CD4-positive, alpha-beta T cell (primary cell): Measurements from ENCODE around the gene MYL11. TPM values are rescaled to one million over a fixed set of nuclear protein-coding genes. Genes with fewer than 3 reads are reported as not detected.

ENCODE experiments used
- ATAC-seq: fragments of 200-7000 bp; cut with Tn5 transposase; one replicate; pipeline ENCODE4 v1.10.0; 2022; ENCODE audit warnings: mild to moderate bottlenecking; ENCODE audit not compliant: poor library complexity
- CTCF ChIA-PET: fragments of 350-600 bp; sonication (Branson Sonifier 250); formaldehyde crosslinking; loops from one replicate; lab custom pipeline; 2021; ENCODE audit warnings: antibody characterized with exemption, inconsistent platforms; lab: Charles Lee
- POLR2A ChIA-PET: fragments of 350-600 bp; sonication (Branson Sonifier 250); formaldehyde crosslinking; loops from one replicate; lab custom pipeline; 2021; ENCODE audit warnings: antibody characterized with exemption, inconsistent platforms; lab: Charles Lee
- DNase-seq, 14 experiments: peaks; one replicate each; pipeline ENCODE4 v3.0.0-alpha.2; 2013 to 2020; ENCODE audit warnings: mixed read lengths in 2 of 14
- H3K27ac ChIP-seq, 2 donors: one replicate each; pipeline versions ENCODE4 v1.5.1 to v1.7.0; 2013; ENCODE audit warnings: low read length in 2 of 2, low read depth in 1 of 2, mild to moderate bottlenecking in 1 of 2
- H3K27me3 ChIP-seq, 2 experiments: 1 replicate in 1 of 2; 2 replicates in 1 of 2; pipeline versions ENCODE4 v1.6.1 to v1.7.0; 2013; ENCODE audit warnings: low read length in 2 of 2, control low read depth in 1 of 2, mild to moderate bottlenecking in 1 of 2, moderate library complexity in 1 of 2; ENCODE audit not compliant: insufficient read depth in 2 of 2, control insufficient read depth in 1 of 2
- H3K36me3 ChIP-seq: one replicate; pipeline ENCODE4 v1.6.1; 2013; ENCODE audit warnings: low read length, control low read depth; ENCODE audit not compliant: insufficient read depth
- H3K4me1 ChIP-seq: one replicate; pipeline ENCODE4 v1.6.1; 2013; ENCODE audit warnings: low read length, control low read depth; ENCODE audit not compliant: insufficient read depth
- H3K4me3 ChIP-seq: one replicate; pipeline ENCODE4 v1.5.1; 2013; ENCODE audit warnings: mild to moderate bottlenecking, low read length, moderate library complexity
- H3K9me3 ChIP-seq, 2 experiments: 1 replicate in 1 of 2; 2 replicates in 1 of 2; pipeline versions ENCODE4 v1.6.1 to v1.7.0; 2013; ENCODE audit warnings: low read length in 2 of 2, mild to moderate bottlenecking in 2 of 2, control low read depth in 1 of 2, moderate library complexity in 1 of 2; ENCODE audit not compliant: control insufficient read depth in 1 of 2, insufficient read depth in 1 of 2
- H3K27ac Mint-ChIP-seq: one replicate; pipeline ENCODE4 v1.8.0; 2020; ENCODE audit warnings: mixed read lengths
- H3K27me3 Mint-ChIP-seq: one replicate; pipeline ENCODE4 v1.8.0; 2021; ENCODE audit warnings: mixed read lengths
- H3K36me3 Mint-ChIP-seq: one replicate; pipeline ENCODE4 v1.8.0; 2021; ENCODE audit warnings: low read depth, mixed read lengths
- H3K4me1 Mint-ChIP-seq: one replicate; pipeline ENCODE4 v1.8.0; 2021; ENCODE audit warnings: low read depth, mixed read lengths
- H3K4me3 Mint-ChIP-seq: one replicate; pipeline ENCODE4 v1.8.0; 2020; ENCODE audit warnings: mild to moderate bottlenecking, mixed read lengths
- H3K9me3 Mint-ChIP-seq: one replicate; pipeline ENCODE4 v1.8.0; 2020; ENCODE audit warnings: mixed read lengths
- intact Hi-C, 2 experiments: fragments of 100-400 bp; cut with DNase I in 1 of 2; cut with micrococcal nuclease in 1 of 2; formaldehyde crosslinking; loops; one replicate each; pipeline versions ENCODE4 v1.15.1 to v1.9.0; 2023 to 2025; cut with DNase I, micrococcal nuclease
- total RNA-seq, 174 experiments: library from RNA in 2 of 174; stranded (reverse) in 2 of 174; gene quantifications; one replicate each; pipeline ENCODE4 v1.2.3 and lab custom pipeline; 2021 to 2026
- TF ChIP-seq, protein P1 (sequence below): fragments of 200-600 bp; IDR thresholded peaks from one replicate; pipeline ENCODE4 v1.8.0; 2022; ENCODE audit warnings: antibody characterized with exemption, mild to moderate bottlenecking

The MYL11 gene
- total RNA-seq, 2 experiments from 2014 or later: 0.95 to 2.4 TPM

DNA sequence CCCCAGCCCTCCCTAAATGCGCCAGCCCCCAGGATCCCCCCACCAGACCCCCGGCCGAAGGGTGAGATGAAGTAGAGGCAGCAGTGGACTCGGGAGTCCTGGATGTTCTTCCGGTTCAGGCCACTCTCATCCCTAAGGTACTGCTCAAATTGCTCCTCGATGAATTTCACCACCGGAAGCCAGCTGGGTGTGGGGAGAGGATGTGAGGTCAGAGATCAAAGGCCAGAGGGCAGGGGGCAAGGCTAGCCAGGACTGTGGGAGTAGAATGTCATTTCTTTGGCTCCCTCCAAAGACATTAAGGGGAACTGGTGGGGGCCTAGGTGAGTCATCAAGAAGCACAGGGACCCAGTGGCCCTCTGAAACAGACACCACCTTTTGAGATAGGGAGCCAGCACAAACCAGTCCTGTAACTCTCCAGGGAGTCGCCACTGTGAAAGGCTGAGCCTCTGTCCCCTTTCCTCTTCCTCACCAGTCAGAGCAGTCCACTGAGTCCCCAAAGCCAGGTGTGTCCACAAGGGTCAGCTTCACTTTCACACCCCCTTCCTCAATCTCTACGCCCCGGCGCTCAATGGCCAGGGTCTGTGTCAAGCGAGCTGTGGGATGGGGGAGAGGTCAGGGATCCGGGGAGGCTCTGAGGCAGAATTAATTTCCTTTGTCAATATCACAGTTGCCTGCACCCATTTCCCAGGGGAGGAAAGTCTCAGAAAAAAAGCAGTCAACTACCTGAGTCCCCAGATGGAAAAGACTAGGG, 6.9 kb downstream of the MYL11 start:
- no peaks in the 10 kb centered on the region for H3K9me3 ChIP-seq
- H3K27ac ChIP-seq: peak overlapping the region; percentile 89 to 100
- TF ChIP-seq, protein P1, sequence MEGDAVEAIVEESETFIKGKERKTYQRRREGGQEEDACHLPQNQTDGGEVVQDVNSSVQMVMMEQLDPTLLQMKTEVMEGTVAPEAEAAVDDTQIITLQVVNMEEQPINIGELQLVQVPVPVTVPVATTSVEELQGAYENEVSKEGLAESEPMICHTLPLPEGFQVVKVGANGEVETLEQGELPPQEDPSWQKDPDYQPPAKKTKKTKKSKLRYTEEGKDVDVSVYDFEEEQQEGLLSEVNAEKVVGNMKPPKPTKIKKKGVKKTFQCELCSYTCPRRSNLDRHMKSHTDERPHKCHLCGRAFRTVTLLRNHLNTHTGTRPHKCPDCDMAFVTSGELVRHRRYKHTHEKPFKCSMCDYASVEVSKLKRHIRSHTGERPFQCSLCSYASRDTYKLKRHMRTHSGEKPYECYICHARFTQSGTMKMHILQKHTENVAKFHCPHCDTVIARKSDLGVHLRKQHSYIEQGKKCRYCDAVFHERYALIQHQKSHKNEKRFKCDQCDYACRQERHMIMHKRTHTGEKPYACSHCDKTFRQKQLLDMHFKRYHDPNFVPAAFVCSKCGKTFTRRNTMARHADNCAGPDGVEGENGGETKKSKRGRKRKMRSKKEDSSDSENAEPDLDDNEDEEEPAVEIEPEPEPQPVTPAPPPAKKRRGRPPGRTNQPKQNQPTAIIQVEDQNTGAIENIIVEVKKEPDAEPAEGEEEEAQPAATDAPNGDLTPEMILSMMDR: no peak
- H3K27me3 Mint-ChIP-seq: no peaks in the 10 kb centered on the region
- peak in 4 of 14 experiments; percentile 36 to 61 (median 57) for DNase-seq
- peaks cover 78% of the 10 kb centered on the region for H3K4me1 ChIP-seq
- peak overlapping the region; percentile 99 for H3K4me3 Mint-ChIP-seq
- peak overlapping the region; percentile 100 for H3K27ac Mint-ChIP-seq
- peaks cover 15% of the 10 kb centered on the region for H3K36me3 ChIP-seq
- no peak for ATAC-seq
- H3K27me3 ChIP-seq: no peaks in the 10 kb centered on the region
- peaks cover 64% of the 10 kb centered on the region for H3K4me1 Mint-ChIP-seq
- intact Hi-C loops: loop anchor here in 1 of 2 experiments (1.0 kb wide), 1 partner anchor 28 kb away; no protein-coding TSS in a partner anchor
- CTCF ChIA-PET: interaction anchor here (0.8 to 3.4 kb wide), 4 partner anchors 12 to 176 kb away, joined by 3 to 20 read pairs (median 4); no protein-coding TSS in a partner anchor
- peak overlapping the region; percentile 81 for H3K4me3 ChIP-seq
- POLR2A ChIA-PET: interaction anchor here (1.2 to 7.3 kb wide), 10 partner anchors 12 to 197 kb away, joined by 5 to 153 read pairs (median 19); partner anchors contain the start of genes CORO1A, DCTPP1, TBC1D10B and ZNF48
- H3K9me3 Mint-ChIP-seq: no peaks in the 10 kb centered on the region
- H3K36me3 Mint-ChIP-seq: peaks cover 41% of the 10 kb centered on the region

DNA sequence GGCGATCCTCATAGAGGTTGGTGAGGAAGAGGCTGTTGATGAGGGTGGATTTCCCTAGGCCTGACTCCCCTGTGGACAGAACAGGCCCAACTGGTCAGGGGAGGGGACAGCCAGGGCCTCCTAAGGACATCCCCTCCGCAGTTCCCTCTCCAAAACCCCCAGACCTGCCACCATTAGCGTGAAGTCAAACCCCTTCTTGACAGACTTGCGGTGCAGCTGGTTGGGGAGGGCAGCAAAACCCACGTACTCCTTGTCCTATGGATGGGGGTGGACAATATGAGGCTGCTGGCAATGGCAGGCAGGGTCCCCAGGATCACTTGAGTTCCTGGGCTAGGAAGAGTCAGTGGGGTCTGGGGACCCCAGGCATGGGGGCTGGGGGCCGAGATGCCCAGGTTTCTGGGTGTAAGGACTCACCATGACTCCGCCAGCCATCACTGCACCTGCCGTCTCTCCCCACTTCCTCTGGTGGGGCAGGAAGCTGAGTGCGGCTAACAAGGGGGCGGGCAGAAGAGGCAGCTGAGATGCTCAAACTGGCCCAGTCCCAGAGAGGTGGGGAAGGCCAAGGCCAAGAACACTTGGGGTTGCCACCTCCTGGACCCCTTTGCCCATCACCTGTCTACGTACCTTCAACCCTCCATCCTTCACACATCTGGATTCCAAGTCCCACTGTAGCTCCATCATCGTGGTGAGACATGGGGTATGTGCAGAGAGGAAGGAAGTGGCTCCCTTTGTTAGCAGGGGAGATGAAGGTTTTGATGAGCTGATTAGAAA, 7.7 kb downstream of the MYL11 start, which contains the start of gene SEPTIN1:
Gene SEPTIN1, minus strand, starts transcription at position 451 of the 771 bp plus-strand sequence. Its CDS starts 19 bp downstream, at position 432.
- ChIA-PET POLR2A (interaction anchor here (0.8 to 7.3 kb wide), 26 partner anchors 12 to 574 kb away, joined by 3 to 153 read pairs (median 6); partner anchors contain the start of genes ALDOA, CD2BP2, CORO1A and DCTPP1), CTCF (interaction anchor here (0.8 to 3.4 kb wide), 10 partner anchors 9 to 175 kb away, joined by 3 to 20 read pairs (median 3); partner anchors contain the start of genes DCTPP1, TBC1D10B and ZNF48)
- TF ChIP-seq, protein P1: no peak
- peaks cover 15% of the 10 kb centered on the region for H3K36me3 ChIP-seq
- Mint-ChIP-seq H3K36me3 (peaks cover 41% of the 10 kb centered on the region), H3K27ac (peak within 1 kb of the TSS; percentile 100), H3K9me3 (no peaks in the 10 kb centered on the region), H3K4me3 (peak within 1 kb of the TSS; percentile 99), H3K27me3 (no peaks in the 10 kb centered on the region), H3K4me1 (peaks cover 60% of the 10 kb centered on the region)
- peak within 1 kb of the TSS; percentile 81 for H3K4me3 ChIP-seq
- H3K27me3 ChIP-seq: no peaks in the 10 kb centered on the region
- ATAC-seq (peak; percentile 33), DNase-seq (peak; percentile 66 to 90 (median 78))
- peak within 1 kb of the TSS; percentile 89 to 100 for H3K27ac ChIP-seq
- intact Hi-C loops: loop anchor here in 1 of 2 experiments (1.0 kb wide), 1 partner anchor 27 kb away; no protein-coding TSS in a partner anchor
- H3K4me1 ChIP-seq: peaks cover 70% of the 10 kb centered on the region
- H3K9me3 ChIP-seq: no peaks in the 10 kb centered on the region

DNA sequence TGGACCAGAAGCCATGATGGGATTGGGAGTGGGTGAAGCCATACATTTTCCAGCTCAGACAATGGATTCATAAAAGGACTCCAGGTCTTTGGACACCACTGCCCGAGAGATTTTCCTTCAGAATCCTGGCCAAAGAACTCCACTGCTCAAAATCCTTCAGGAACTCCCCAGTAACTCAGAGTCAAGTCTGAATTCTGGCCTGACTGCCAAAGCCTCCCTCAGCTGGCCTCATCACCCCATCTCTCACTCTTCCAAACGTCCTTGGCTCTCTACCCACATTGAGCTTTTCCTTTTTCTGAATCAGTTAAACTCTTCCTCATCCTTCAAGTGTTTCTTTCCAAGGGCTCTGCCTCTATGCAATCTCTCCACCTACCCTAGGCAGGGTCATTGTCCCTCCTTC, 8.9 kb downstream of the MYL11 start:
- TF ChIP-seq, protein P1: no peak
- peak overlapping the region; percentile 81 for H3K4me3 ChIP-seq
- Mint-ChIP-seq H3K36me3 (peaks cover 29% of the 10 kb centered on the region), H3K27me3 (no peaks in the 10 kb centered on the region), H3K4me3 (peak overlapping the region; percentile 99), H3K4me1 (peaks cover 48% of the 10 kb centered on the region), H3K27ac (peak overlapping the region; percentile 100), H3K9me3 (no peaks in the 10 kb centered on the region)
- peaks cover 60% of the 10 kb centered on the region for H3K4me1 ChIP-seq
- ChIA-PET CTCF (interaction anchor here (1.2 to 3.4 kb wide), 2 partner anchors 15 to 26 kb away, joined by 3 to 20 read pairs; no protein-coding TSS in a partner anchor), POLR2A (interaction anchor here (1.0 to 7.3 kb wide), 17 partner anchors 13 to 576 kb away, joined by 3 to 153 read pairs (median 7); partner anchors contain the start of genes ALDOA, CORO1A, DCTPP1 and FBRS)
- peak overlapping the region; percentile 65 to 100 for H3K27ac ChIP-seq
- DNase-seq (no peak), ATAC-seq (no peak)
- intact Hi-C loops: loop anchor here in 1 of 2 experiments (1.0 kb wide), 2 partner anchors 12 to 46 kb away; partner anchors contain the start of gene ZNF48
- no peaks in the 10 kb centered on the region for H3K27me3 ChIP-seq
- H3K9me3 ChIP-seq: no peaks in the 10 kb centered on the region
- peaks cover 15% of the 10 kb centered on the region for H3K36me3 ChIP-seq
